ENCODE measurements around the gene CFAP299. TPM values are rescaled to one million over a fixed set of nuclear protein-coding genes. Genes with fewer than 3 reads are reported as not detected.

The CFAP299 gene
- total and polyA plus RNA-seq, 2 donors (not counting 3 experiments of a cell fraction or from before 2014, with no cell fraction given), result not detected

GRCh38 chr4:80841587-80842281 is 506.2 kb downstream of the CFAP299 start:
- DNase-seq (ENCODE audit: low read depth, low spot score) (no peak), FAIRE-seq (no peak)
- BruUV-seq (replicated peaks), result no TSS peak
- no peak overlapping the region for H3K27ac ChIP-seq (ENCODE audit: insufficient read depth, low read depth, low read length)
- CTCF ChIA-PET, result no interaction called here
- POLR2A ChIA-PET, result no interaction called here
- no peaks in the 10 kb centered on the region for H3K27me3 ChIP-seq (ENCODE audit: control insufficient read depth in 2 of 2, insufficient read depth in 2 of 2, low read length in 2 of 2)
- no peak for TF ChIP-seq JUN (IDR thresholded peaks at IDR 0.05; ENCODE audit: borderline replicate concordance, insufficient read depth, insufficient read length, low read depth)
- no peak for TF ChIP-seq GATA2 (IDR thresholded peaks at IDR 0.05; ENCODE audit: insufficient read depth, insufficient read length, low read depth, low read length)
- TF ChIP-seq MAX (IDR thresholded peaks at IDR 0.05; ENCODE audit: insufficient read depth, insufficient read length), result no peak
- TF ChIP-seq EZH2 (IDR thresholded peaks at IDR 0.05; ENCODE audit: borderline replicate concordance, low read depth, low read length, severe bottlenecking), result no peak
- TF ChIP-seq MYC (IDR thresholded peaks at IDR 0.05; ENCODE audit: low read depth, low read length), result no peak
- TF ChIP-seq CTCF (IDR thresholded peaks at IDR 0.05; ENCODE audit: extremely low read depth in 1 of 2, insufficient read depth in 1 of 2, low read depth in 1 of 2, low read length in 2 of 2), result no peak
- TF ChIP-seq POLR2A (IDR thresholded peaks at IDR 0.05; ENCODE audit: low read depth, low read length), result no peak
- no peak for TF ChIP-seq POLR2AphosphoS5 (IDR thresholded peaks at IDR 0.05; ENCODE audit: insufficient read depth, low read depth, low read length)
- no peak for TF ChIP-seq FOS (IDR thresholded peaks at IDR 0.05; ENCODE audit: borderline replicate concordance, insufficient read depth, low read length)
- H3K36me3 ChIP-seq (ENCODE audit: control insufficient read depth in 2 of 2, extremely low read depth in 1 of 2, insufficient read depth in 2 of 2, low read length in 2 of 2), result no peaks in the 10 kb centered on the region
- no peak overlapping the region for H3K9ac ChIP-seq (replicated peaks; ENCODE audit: extremely low read depth, insufficient read depth, low read length)
- intact Hi-C loops (cut with micrococcal nuclease), result no loop called here
- dilution Hi-C loops (cut with MboI; ENCODE audit: extremely low pct_ligation_motif_present, low sequenced_read_pairs), result no loop called here
- H3K4me3 ChIP-seq (replicated peaks in 1 of 3; ENCODE audit: insufficient read depth in 1 of 3, low read depth in 1 of 3, low read length in 3 of 3), result no peak overlapping the region
- no peak overlapping the region for H2AFZ ChIP-seq (ENCODE audit: low read depth, low read length)
- H3K79me2 ChIP-seq (ENCODE audit: control insufficient read depth, insufficient read depth, low read length), result no peaks in the 10 kb centered on the region
- H3K9me1 ChIP-seq (replicated peaks; ENCODE audit: control insufficient read depth, extremely low read depth, insufficient read depth, low read length), result no peaks in the 10 kb centered on the region
- no peaks in the 10 kb centered on the region for H4K20me1 ChIP-seq (replicated peaks; ENCODE audit: control insufficient read depth, extremely low read depth, insufficient read depth, low read length)
- H3K4me2 ChIP-seq (ENCODE audit: insufficient read depth, low read length), result no peak overlapping the region
- H3K9me3 ChIP-seq (replicated peaks; ENCODE audit: control insufficient read depth, insufficient read depth, low read length), result peaks cover 4% of the 10 kb centered on the region
- no peaks in the 10 kb centered on the region for H3K4me1 ChIP-seq (ENCODE audit: control insufficient read depth, extremely low read depth, insufficient read depth, low read length)

Data from endothelial cell of umbilical vein (primary cell).